HepG2 (cell line): Measurements from ENCODE around the gene PSMB3. TPM values are rescaled to one million over a fixed set of nuclear protein-coding genes. Genes with fewer than 3 reads are reported as not detected.

ENCODE experiments used
- ARID4A ChIP-seq: sonication (generic); formaldehyde crosslinking; IDR thresholded peaks from 2 replicates; pipeline ENCODE4 v1.5.0; 2020; ENCODE audit warnings: mild to moderate bottlenecking, missing genetic modification reagents, borderline replicate concordance
- CBFB ChIP-seq: sonication (generic); formaldehyde crosslinking; IDR thresholded peaks from 2 replicates; pipeline ENCODE4 v1.4.0; 2020; ENCODE audit warnings: missing genetic modification reagents
- CCAR2 ChIP-seq: fragments of 200-400 bp; formaldehyde crosslinking; optimal IDR thresholded peaks from 2 replicates; pipeline ENCODE3; 2018; ENCODE audit warnings: low read depth, mild to moderate bottlenecking, low read length, moderate library complexity
- CENPT ChIP-seq: sonication (generic); formaldehyde crosslinking; IDR thresholded peaks from 2 replicates; pipeline ENCODE4 v1.8.0; 2022; ENCODE audit warnings: low read depth, mild to moderate bottlenecking, moderate library complexity, missing genetic modification reagents
- EEA1 ChIP-seq: sonication (generic); formaldehyde crosslinking; IDR thresholded peaks from 2 replicates; pipeline ENCODE4 v1.5.1; 2020; ENCODE audit warnings: mild to moderate bottlenecking, missing genetic modification reagents, borderline replicate concordance
- FOXK1 ChIP-seq: sonication (generic); formaldehyde crosslinking; IDR thresholded peaks from 2 replicates; pipeline ENCODE4 v1.4.0; 2020; ENCODE audit warnings: low read depth, missing genetic modification reagents, borderline replicate concordance
- GLI4 ChIP-seq: sonication (generic); formaldehyde crosslinking; IDR thresholded peaks from 2 replicates; pipeline ENCODE4 v1.5.1; 2020; ENCODE audit warnings: missing genetic modification reagents, mild to moderate bottlenecking, moderate library complexity, borderline replicate concordance
- KAT2B ChIP-seq: fragments of 150-350 bp; IDR thresholded peaks from 2 replicates; pipeline ENCODE4 v1.6.1; 2014; ENCODE audit warnings: low read depth, low read length, borderline replicate concordance
- KLF11 ChIP-seq: IDR thresholded peaks from 2 replicates; pipeline ENCODE4 v1.6.1; 2016; ENCODE audit warnings: missing compliant biosample characterization
- LRRFIP1 ChIP-seq: sonication (generic); formaldehyde crosslinking; conservative IDR thresholded peaks from 2 replicates; pipeline ENCODE4 v1.4.0; 2020; ENCODE audit warnings: missing genetic modification reagents
- PCBP1 ChIP-seq: fragments of 200-400 bp; formaldehyde crosslinking; IDR thresholded peaks from 2 replicates; pipeline ENCODE4 v1.6.1; 2017; ENCODE audit warnings: mild to moderate bottlenecking, low read depth, low read length, borderline replicate concordance
- RAD21 ChIP-seq: fragments of 450-650 bp; formaldehyde crosslinking; IDR thresholded peaks from 2 replicates; pipeline ENCODE4 v1.5.0; 2020; ENCODE audit warnings: mild to moderate bottlenecking
- RFX1 ChIP-seq: fragments of 450-650 bp; IDR thresholded peaks from 2 replicates; pipeline ENCODE4 v1.6.1; 2017
- SNAI1 ChIP-seq: sonication (generic); formaldehyde crosslinking; IDR thresholded peaks from 2 replicates; pipeline ENCODE4 v1.5.0; 2020; ENCODE audit warnings: mild to moderate bottlenecking, missing genetic modification reagents, borderline replicate concordance
- SSRP1 ChIP-seq: IDR thresholded peaks from 2 replicates; pipeline ENCODE4 v1.6.1; 2016; ENCODE audit warnings: control low read depth
- XRCC5 ChIP-seq: fragments of 200-400 bp; formaldehyde crosslinking; optimal IDR thresholded peaks from 2 replicates; pipeline ENCODE3; 2017; ENCODE audit warnings: mild to moderate bottlenecking, low read length
- ZKSCAN5 ChIP-seq: sonication (generic); formaldehyde crosslinking; IDR thresholded peaks from 2 replicates; pipeline ENCODE4 v1.5.1; 2020; ENCODE audit warnings: mild to moderate bottlenecking, missing genetic modification reagents
- ZMYM2 ChIP-seq: sonication (generic); formaldehyde crosslinking; IDR thresholded peaks from 2 replicates; pipeline ENCODE4 v1.8.0; 2022; ENCODE audit warnings: mild to moderate bottlenecking, missing genetic modification reagents
- ZNF468 ChIP-seq: sonication (generic); formaldehyde crosslinking; IDR thresholded peaks from 2 replicates; pipeline ENCODE4 v1.8.0; 2022; ENCODE audit warnings: mild to moderate bottlenecking, moderate library complexity, missing genetic modification reagents
- ZNF484 ChIP-seq: sonication (generic); formaldehyde crosslinking; IDR thresholded peaks from 2 replicates; pipeline ENCODE4 v1.5.1; 2020; ENCODE audit warnings: mild to moderate bottlenecking, low read depth, missing genetic modification reagents, borderline replicate concordance
- ZNF772 ChIP-seq: sonication (generic); formaldehyde crosslinking; IDR thresholded peaks from 2 replicates; pipeline ENCODE4 v1.5.0; 2020; ENCODE audit warnings: mild to moderate bottlenecking, missing genetic modification reagents
- polyA plus RNA-seq, 8 experiments: library from polyadenylated mRNA; depleted of rRNA in 3 of 8; stranded (reverse) in 7 of 8; unstranded in 1 of 8; fragments of >200 nt; fragmentation: Illumina TruSeq in 4 of 8; extraction: Trizol in 4 of 8; gene quantifications; 2 replicates each; pipeline versions ENCODE4 v1.2.1 to v1.2.3, GENCODE V29; 2011 to 2016; ENCODE audit warnings: low read depth in 4 of 8, missing spikeins in 1 of 8, mixed read lengths in 1 of 8; ENCODE audit not compliant: insufficient read depth in 1 of 8
- total RNA-seq, 5 experiments: library from RNA; depleted of rRNA; stranded (reverse); fragments of >200 nt; fragmentation: Illumina TruSeq; extraction: Trizol; gene quantifications; 2 replicates each; pipeline ENCODE4 v1.2.3, GENCODE V29; 2016; ENCODE audit warnings: low read depth in 1 of 5
- TF ChIP-seq, protein P1 (sequence below): sonication (generic); formaldehyde crosslinking; IDR thresholded peaks from 2 replicates; pipeline ENCODE4 v1.4.0; 2020; ENCODE audit warnings: missing genetic modification reagents, borderline replicate concordance

Gene PSMB3
- total and polyA plus RNA-seq, 2 of the 13 experiments (the other 11 are each of a cell fraction or from before 2014, with no cell fraction given), result 366 to 517 TPM

- no peak for TF ChIP-seq LRRFIP1
- peak; percentile 81; the same call in 1 of the 2 replicates for TF ChIP-seq PCBP1
- peak; percentile 91; the same call in 1 of the 2 replicates for TF ChIP-seq ZNF468 (CRISPR knock-in tag)
- no peak; the same call in 1 of the 2 replicates for TF ChIP-seq CENPT (CRISPR knock-in tag)
- TF ChIP-seq RAD21 (CRISPR knock-in tag), result peak; percentile 51
- TF ChIP-seq ARID4A (CRISPR knock-in tag), result peak; percentile 98; the same call in 1 of the 2 replicates
- TF ChIP-seq ZKSCAN5 (CRISPR knock-in tag), result no peak
- TF ChIP-seq, protein P1, sequence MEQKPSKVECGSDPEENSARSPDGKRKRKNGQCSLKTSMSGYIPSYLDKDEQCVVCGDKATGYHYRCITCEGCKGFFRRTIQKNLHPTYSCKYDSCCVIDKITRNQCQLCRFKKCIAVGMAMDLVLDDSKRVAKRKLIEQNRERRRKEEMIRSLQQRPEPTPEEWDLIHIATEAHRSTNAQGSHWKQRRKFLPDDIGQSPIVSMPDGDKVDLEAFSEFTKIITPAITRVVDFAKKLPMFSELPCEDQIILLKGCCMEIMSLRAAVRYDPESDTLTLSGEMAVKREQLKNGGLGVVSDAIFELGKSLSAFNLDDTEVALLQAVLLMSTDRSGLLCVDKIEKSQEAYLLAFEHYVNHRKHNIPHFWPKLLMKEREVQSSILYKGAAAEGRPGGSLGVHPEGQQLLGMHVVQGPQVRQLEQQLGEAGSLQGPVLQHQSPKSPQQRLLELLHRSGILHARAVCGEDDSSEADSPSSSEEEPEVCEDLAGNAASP (CRISPR knock-in tag), result peak; percentile 66; the same call in 1 of the 2 replicates
- TF ChIP-seq ZNF484 (CRISPR knock-in tag), result no peak
- no peak for TF ChIP-seq ZMYM2
- TF ChIP-seq RFX1, result no peak
- TF ChIP-seq ZNF772, result peak; percentile 83
- peak; percentile 76; the same call in 1 of the 2 replicates for TF ChIP-seq SNAI1 (CRISPR knock-in tag)
- TF ChIP-seq GLI4 (CRISPR knock-in tag), result peak; percentile 77; the same call in 1 of the 2 replicates
- TF ChIP-seq SSRP1 (CRISPR knock-in tag), result no peak
- peak; percentile 81 for TF ChIP-seq KLF11 (CRISPR knock-in tag)
- no peak for TF ChIP-seq CBFB
- TF ChIP-seq FOXK1 (CRISPR knock-in tag), result peak; percentile 91
- no peak for TF ChIP-seq KAT2B
- TF ChIP-seq XRCC5, result peak; percentile 66
- no peak for TF ChIP-seq EEA1 (CRISPR knock-in tag)
- TF ChIP-seq CCAR2, result no peak
Observed at GRCh38 chr17:38752308-38753070, at the start of gene PSMB3 (continued).
